Stimulated activated CD8-positive, alpha-beta memory T cell treated with anti-CD3 and anti-CD28 coated beads, Interleukin-15, amount 100 ng/mL, for 1 hour (primary cell): ENCODE results near the gene FAM193B.

Source experiments
- DNase-seq: peaks from one replicate; pipeline ENCODE4 v3.0.0-alpha.2; 2020; ENCODE audit warnings: low read depth

The FAM193B gene

GRCh38 chr5:177554474-177555111 is at the start of gene FAM193B:
TSS of gene FAM193B (minus strand) at chr5:177554563. CDS start at chr5:177554458, 105 bp downstream.
- DNase-seq = peak; percentile 90

DNA sequence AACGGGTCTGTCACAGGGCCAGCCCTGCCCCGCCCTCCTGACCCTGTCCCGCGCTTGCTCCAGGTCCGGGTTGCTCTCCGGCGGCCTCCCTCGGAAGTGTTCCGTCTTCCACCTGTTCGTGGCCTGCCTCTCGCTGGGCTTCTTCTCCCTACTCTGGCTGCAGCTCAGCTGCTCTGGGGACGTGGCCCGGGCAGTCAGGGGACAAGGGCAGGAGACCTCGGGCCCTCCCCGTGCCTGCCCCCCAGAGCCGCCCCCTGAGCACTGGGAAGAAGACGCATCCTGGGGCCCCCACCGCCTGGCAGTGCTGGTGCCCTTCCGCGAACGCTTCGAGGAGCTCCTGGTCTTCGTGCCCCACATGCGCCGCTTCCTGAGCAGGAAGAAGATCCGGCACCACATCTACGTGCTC is 49.8 kb upstream of the FAM193B start:
- no peak for DNase-seq

GRCh38 chr5:177603631-177604030 is 49.3 kb upstream of the FAM193B start:
- no peak for DNase-seq

GRCh38 chr5:177602458-177602830 is 48.1 kb upstream of the FAM193B start:
- DNase-seq = no peak

- no peak for DNase-seq
Measured at GRCh38 chr5:177601577-177602457, 47.5 kb upstream of the FAM193B start.

- no peak for DNase-seq
Measured at GRCh38 chr5:177601126-177601525, 46.8 kb upstream of the FAM193B start.

- DNase-seq = no peak
Measured at GRCh38 chr5:177600508-177601018, 46.2 kb upstream of the FAM193B start.

- peak; percentile 58 for DNase-seq
Measured at GRCh38 chr5:177599731-177600507, 45.6 kb upstream of the FAM193B start, which contains the start of gene B4GALT7. TSS of gene B4GALT7 (plus strand) at chr5:177600132. CDS start at chr5:177600211, 79 bp downstream.

DNA sequence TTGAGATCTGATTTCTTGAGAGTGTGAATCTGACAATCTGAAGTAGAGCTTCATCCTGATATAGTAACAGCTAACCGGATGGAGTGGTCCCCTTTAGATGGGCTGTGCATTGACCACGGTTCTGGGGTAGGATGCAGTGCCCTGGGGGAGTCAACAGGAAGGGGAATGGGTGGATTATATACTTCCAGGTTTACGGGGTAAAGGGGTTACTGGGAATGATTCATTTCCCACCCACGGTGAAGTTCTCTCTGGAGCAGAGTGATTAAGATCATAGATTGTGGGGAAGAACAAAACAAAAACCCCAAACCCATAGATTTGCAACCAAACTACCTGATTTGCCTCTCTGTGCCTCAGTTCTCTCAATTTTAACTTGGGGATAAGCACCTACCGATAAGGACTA is 44.1 kb upstream of the FAM193B start:
- no peak for DNase-seq

DNA sequence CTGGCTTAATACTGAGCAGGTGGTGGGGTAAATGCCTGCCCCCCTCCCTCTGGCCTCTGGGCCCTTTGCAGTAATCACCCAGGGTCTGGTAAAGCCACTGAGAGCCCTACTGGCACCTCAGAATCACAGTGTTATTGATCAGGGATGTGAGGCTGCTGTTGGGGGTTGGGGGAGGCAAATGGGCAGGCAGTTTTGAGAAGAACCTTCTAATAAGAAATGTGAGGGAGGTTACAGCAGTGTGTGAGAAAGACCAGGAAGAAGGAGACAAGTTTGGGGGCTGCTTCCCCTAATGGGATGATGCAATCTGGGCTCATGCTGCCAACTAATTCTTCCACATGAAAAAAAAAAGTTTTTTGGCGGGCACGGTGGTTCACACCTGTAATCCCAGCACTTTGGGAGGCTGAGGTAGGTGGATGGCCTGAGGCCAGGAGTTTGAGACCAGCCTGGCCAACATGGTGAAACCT is 42.4 kb upstream of the FAM193B start:
- no peak for DNase-seq

- DNase-seq = no peak
Measured at GRCh38 chr5:177595991-177596774, 41.8 kb upstream of the FAM193B start.

DNA sequence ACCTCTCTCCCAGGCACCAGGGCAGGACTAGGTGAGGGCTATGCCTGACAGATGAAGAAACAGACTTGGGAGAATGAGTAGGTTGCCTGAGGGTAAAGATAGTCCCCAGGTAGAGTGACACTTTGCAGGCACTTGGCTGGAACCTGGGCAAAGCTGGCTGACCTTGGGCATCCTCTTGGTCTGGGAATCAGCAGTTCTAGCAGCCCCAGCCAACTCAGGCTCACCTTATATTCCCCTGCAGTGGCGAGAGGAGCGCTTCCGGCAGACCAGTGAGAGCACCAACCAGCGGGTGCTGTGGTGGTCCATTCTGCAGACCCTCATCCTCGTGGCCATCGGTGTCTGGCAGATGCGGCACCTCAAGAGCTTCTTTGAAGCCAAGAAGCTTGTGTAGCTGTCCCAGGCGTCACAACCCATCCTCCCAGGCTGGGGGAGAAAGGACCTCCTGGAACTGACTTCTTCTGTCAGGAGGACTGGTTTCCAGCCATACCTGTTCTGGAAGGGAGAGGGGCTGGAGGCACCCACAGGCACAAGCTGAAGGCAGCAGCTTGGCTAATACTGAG is 40.7 kb upstream of the FAM193B start:
- DNase-seq = no peak

- DNase-seq = no peak
Measured at GRCh38 chr5:177594071-177594470, 39.7 kb upstream of the FAM193B start.

DNA sequence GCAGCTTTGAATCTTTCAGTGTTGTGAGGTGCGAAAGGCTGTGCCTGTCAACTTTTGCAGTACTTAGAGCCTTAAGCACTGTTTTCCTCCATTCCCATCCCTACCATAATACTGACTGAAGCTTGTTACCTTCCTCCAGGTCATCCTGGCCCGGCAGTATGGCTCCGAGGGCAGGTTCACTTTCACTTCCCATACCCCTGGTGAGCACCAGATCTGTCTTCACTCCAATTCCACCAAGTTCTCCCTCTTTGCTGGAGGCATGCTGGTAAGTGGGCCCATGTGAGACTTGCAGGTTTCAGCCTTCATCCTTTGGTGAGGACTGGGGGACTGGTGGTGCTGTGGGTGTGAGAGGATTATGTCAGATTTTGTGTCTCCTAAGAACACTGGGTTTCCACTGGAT is 39.1 kb upstream of the FAM193B start:
- DNase-seq = no peak

- DNase-seq = no peak
Measured at GRCh38 chr5:177592905-177593304, 38.5 kb upstream of the FAM193B start.

DNA sequence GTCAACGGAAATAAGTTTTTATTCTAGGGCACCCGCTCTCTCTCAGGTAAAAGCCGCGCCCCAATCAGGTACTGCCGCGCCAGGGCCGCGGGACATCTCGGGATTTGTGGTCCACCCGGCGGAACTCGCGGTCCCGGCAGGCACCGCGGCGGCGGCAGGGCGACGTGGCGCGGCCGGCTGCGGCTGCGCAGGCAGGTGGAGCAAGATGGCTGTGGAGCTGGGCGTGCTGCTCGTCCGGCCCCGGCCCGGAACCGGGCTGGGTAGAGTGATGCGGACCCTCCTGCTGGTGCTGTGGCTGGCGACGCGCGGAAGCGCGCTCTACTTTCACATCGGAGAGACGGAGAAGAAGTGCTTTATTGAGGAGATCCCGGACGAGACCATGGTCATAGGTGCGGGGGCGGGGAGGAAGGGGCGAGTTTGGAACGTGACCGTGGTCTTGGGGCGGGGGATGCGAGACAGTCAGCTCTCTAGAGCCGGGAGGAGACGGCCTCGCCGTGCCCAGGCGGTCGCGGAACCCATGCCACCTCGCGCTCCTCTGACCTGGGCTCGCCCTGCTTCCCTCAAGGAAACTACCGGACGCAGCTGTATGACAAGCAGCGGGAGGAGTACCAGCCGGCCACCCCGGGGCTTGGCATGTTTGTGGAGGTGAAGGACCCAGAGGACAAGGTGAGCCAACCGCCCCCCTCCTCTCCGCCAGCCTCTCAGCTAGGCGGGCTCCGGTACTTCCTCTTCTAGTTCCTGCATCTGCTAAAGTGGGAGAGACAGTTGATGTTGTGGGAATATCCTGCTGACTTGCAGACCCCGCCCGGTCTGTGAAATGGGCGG is 37.9 kb upstream of the FAM193B start, which contains the start of gene TMED9:
Gene TMED9, plus strand, starts transcription at position 194 of the 825 bp plus-strand sequence. Its CDS starts 12 bp downstream, at position 206.
- DNase-seq = peak; percentile 67

DNA sequence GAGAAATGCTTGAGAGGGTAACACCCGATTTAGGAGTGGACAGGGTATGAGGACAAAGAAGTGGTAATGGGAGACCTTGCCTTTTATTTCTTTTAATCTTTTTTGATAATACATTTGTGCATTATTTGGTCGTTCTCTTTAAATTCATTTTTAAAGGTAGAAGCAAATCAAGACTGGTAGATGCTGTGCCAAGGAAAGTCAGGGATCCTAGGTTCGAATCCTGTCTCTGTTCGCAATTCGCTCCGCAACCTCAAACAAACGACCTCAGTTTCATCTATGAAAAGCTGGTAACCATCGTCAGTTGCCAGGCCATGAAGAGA is 37.3 kb upstream of the FAM193B start:
- no peak for DNase-seq

- DNase-seq = no peak
Measured at GRCh38 chr5:177590406-177590805, 36.0 kb upstream of the FAM193B start.

DNA sequence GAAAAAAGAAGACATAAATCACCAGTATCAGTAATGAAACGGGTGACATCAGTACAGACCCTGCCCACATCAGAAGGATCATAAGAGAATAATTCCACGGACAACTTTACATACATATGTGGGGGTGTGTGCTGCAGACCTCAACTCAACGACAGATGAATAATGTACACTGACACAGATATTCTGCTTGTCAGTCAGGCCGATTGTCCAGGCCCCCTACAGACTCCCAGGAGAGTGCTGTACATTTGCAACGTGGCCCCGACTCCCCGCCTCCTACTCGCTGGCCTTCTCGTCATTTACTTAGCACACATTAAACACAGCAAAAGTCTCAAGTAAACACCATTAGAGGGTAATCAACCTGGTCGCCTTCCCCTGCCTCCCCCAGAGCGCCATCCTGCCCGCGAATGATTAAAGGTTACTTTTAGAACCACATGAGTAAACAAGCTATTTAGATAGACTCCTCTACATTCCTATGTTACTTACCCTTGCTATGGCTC is 34.1 kb upstream of the FAM193B start:
- DNase-seq = no peak

DNA sequence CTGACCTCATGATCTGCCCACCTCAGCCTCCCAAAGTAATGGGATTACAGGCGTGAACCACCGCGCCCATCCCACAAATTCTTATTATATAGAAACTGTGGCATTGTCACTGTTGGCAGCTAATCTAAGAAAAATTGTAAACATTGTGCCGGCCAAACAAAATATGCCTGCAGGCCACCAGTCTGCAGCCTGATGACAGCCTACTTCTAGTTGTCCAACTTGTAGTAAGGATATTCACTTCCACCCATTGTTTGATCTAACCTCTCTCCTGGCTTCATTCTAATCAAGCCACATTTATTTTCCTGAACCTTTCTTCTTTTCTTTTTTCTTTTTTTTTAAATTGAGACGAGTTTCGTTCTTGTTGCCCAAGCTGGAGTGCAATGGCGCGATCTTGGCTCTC is 24.0 kb upstream of the FAM193B start:
- DNase-seq = no peak
